ENCODE results near the gene FLT3LG. TPM values are rescaled to one million over a fixed set of nuclear protein-coding genes. Genes with fewer than 3 reads are reported as not detected.

FLT3LG gene
- total RNA-seq, 1 donor = 4.3 TPM

- Histone ChIP-seq H3K9me3 (ENCODE audit: low read depth, low read length) (no peaks in the 10 kb centered on the region), H3K27ac (ENCODE audit: low read depth, low read length) (no peak overlapping the region), H3K79me2 (ENCODE audit: insufficient read depth, low read length) (peaks cover 46% of the 10 kb centered on the region), H4K20me1 (ENCODE audit: insufficient read depth, low read length) (peaks cover 45% of the 10 kb centered on the region), H3K4me3 (ENCODE audit: insufficient read depth, low read length) (no peak overlapping the region), H3K4me1 (ENCODE audit: insufficient read depth, low read length) (peaks cover 13% of the 10 kb centered on the region), H3K4me2 (ENCODE audit: insufficient read depth, low read length) (no peak overlapping the region), H3K27me3 (ENCODE audit: insufficient read depth, low read length) (no peaks in the 10 kb centered on the region), H2AFZ (ENCODE audit: low read length) (no peak overlapping the region), H3K36me3 (ENCODE audit: insufficient read depth, low read length) (peaks cover 47% of the 10 kb centered on the region)
- DNase-seq (ENCODE audit: insufficient read length, low spot score, missing footprints) = no peak
- TF ChIP-seq CTCF (IDR thresholded peaks at IDR 0.05; ENCODE audit: extremely low read depth, low read depth, low read length) = no peak
These were observed 18.0 kb downstream of the FLT3LG start for GRCh38 chr19:49491804-49492572.

GRCh38 chr19:49492573-49493405 is 18.8 kb downstream of the FLT3LG start:
- Histone ChIP-seq H2AFZ (ENCODE audit: low read length) (no peak overlapping the region), H3K4me2 (ENCODE audit: insufficient read depth, low read length) (no peak overlapping the region), H3K27ac (ENCODE audit: low read depth, low read length) (no peak overlapping the region), H3K36me3 (ENCODE audit: insufficient read depth, low read length) (peaks cover 53% of the 10 kb centered on the region), H3K9me3 (ENCODE audit: low read depth, low read length) (no peaks in the 10 kb centered on the region), H4K20me1 (ENCODE audit: insufficient read depth, low read length) (peaks cover 47% of the 10 kb centered on the region), H3K4me1 (ENCODE audit: insufficient read depth, low read length) (peaks cover 20% of the 10 kb centered on the region), H3K27me3 (ENCODE audit: insufficient read depth, low read length) (no peaks in the 10 kb centered on the region), H3K4me3 (ENCODE audit: insufficient read depth, low read length) (no peak overlapping the region), H3K79me2 (ENCODE audit: insufficient read depth, low read length) (peaks cover 50% of the 10 kb centered on the region)
- no peak for TF ChIP-seq CTCF (IDR thresholded peaks at IDR 0.05; ENCODE audit: extremely low read depth, low read depth, low read length)
- peak; percentile 61 for DNase-seq (ENCODE audit: insufficient read length, low spot score, missing footprints)

- peaks cover 41% of the 10 kb centered on the region for H3K36me3 ChIP-seq (ENCODE audit: insufficient read depth, low read length)
- TF ChIP-seq CTCF (IDR thresholded peaks at IDR 0.05; ENCODE audit: extremely low read depth, low read depth, low read length) = no peak
These were observed 22.6 kb downstream of the FLT3LG start for GRCh38 chr19:49496574-49497008.

More at GRCh38 chr19:49496574-49497008, 22.6 kb downstream of the FLT3LG start:
- DNase-seq (ENCODE audit: insufficient read length, low spot score, missing footprints) = no peak
- no peaks in the 10 kb centered on the region for H3K27me3 ChIP-seq (ENCODE audit: insufficient read depth, low read length)
- H3K4me2 ChIP-seq (ENCODE audit: insufficient read depth, low read length) = peak overlapping the region; percentile 89
- no peaks in the 10 kb centered on the region for H3K9me3 ChIP-seq (ENCODE audit: low read depth, low read length)
- peaks cover 31% of the 10 kb centered on the region for H3K79me2 ChIP-seq (ENCODE audit: insufficient read depth, low read length)
- peak overlapping the region; percentile 96 for H3K27ac ChIP-seq (ENCODE audit: low read depth, low read length)
- peak overlapping the region; percentile 59 for H2AFZ ChIP-seq (ENCODE audit: low read length)
- peaks cover 38% of the 10 kb centered on the region for H4K20me1 ChIP-seq (ENCODE audit: insufficient read depth, low read length)
- H3K4me3 ChIP-seq (ENCODE audit: insufficient read depth, low read length) = peak overlapping the region; percentile 97
- H3K4me1 ChIP-seq (ENCODE audit: insufficient read depth, low read length) = peaks cover 21% of the 10 kb centered on the region
